Hepatocyte (in vitro differentiated cells): Measurements from ENCODE around the gene LRRC8A. TPM values are rescaled to one million over a fixed set of nuclear protein-coding genes. Genes with fewer than 3 reads are reported as not detected.

Source experiments
- DNase-seq: peaks from one replicate; pipeline ENCODE4 v3.0.0-alpha.2; 2016; ENCODE audit warnings: low spot score
- H2AFZ ChIP-seq: fragments of 200-600 bp; sonication (generic); 2 replicates; pipeline ENCODE4 v1.6.0; 2016; ENCODE audit warnings: antibody characterized with exemption, mild to moderate bottlenecking
- H3K27ac ChIP-seq: fragments of 200-600 bp; sonication (generic); 2 replicates; pipeline ENCODE4 v1.5.1; 2016; ENCODE audit warnings: mild to moderate bottlenecking
- H3K27me3 ChIP-seq: fragments of 200-600 bp; sonication (generic); 2 replicates; pipeline ENCODE4 v1.6.1; 2016
- H3K36me3 ChIP-seq: fragments of 200-600 bp; sonication (generic); replicated peaks from 2 replicates; pipeline ENCODE4 v1.5.1; 2016; ENCODE audit warnings: low read depth; ENCODE audit not compliant: insufficient read depth
- H3K4me1 ChIP-seq: fragments of 200-600 bp; sonication (generic); 2 replicates; pipeline ENCODE4 v1.5.1; 2016; ENCODE audit warnings: mild to moderate bottlenecking, moderate library complexity; ENCODE audit not compliant: insufficient read depth
- H3K4me2 ChIP-seq: fragments of 200-600 bp; sonication (generic); 2 replicates; pipeline ENCODE4 v1.6.0; 2016
- H3K4me3 ChIP-seq: fragments of 200-600 bp; sonication (generic); 2 replicates; pipeline ENCODE4 v1.5.1; 2016; ENCODE audit warnings: mild to moderate bottlenecking
- H3K79me2 ChIP-seq: fragments of 200-600 bp; sonication (generic); 2 replicates; pipeline ENCODE4 v1.6.0; 2017; ENCODE audit warnings: mild to moderate bottlenecking
- H3K9me2 ChIP-seq: fragments of 200-600 bp; sonication (generic); replicated peaks from 2 replicates; pipeline ENCODE4 v1.6.0; 2017; ENCODE audit warnings: mild to moderate bottlenecking; ENCODE audit not compliant: insufficient read depth
- H3K9me3 ChIP-seq: fragments of 200-600 bp; sonication (generic); 2 replicates; pipeline ENCODE4 v1.5.1; 2016; ENCODE audit warnings: low read depth, mild to moderate bottlenecking
- H4K20me1 ChIP-seq: fragments of 200-600 bp; sonication (generic); 2 replicates; pipeline ENCODE4 v1.6.0; 2016; ENCODE audit warnings: mild to moderate bottlenecking; ENCODE audit not compliant: insufficient read depth, poor library complexity, severe bottlenecking
- CTCF ChIP-seq: fragments of 200-600 bp; sonication (generic); IDR thresholded peaks from 2 replicates; pipeline ENCODE4 v1.5.1; 2016; ENCODE audit warnings: antibody characterized with exemption, mild to moderate bottlenecking; ENCODE audit not compliant: poor library complexity
- EZH2 ChIP-seq: fragments of 200-600 bp; sonication (generic); IDR thresholded peaks from 2 replicates; pipeline ENCODE4 v1.6.1; 2016; ENCODE audit warnings: antibody characterized with exemption, mild to moderate bottlenecking, borderline replicate concordance
- EZH2phosphoT487 ChIP-seq: fragments of 200-600 bp; sonication (generic); IDR thresholded peaks from one replicate; pipeline ENCODE4 v1.6.1; 2018; ENCODE audit warnings: antibody characterized with exemption, mild to moderate bottlenecking, low read depth, moderate library complexity; ENCODE audit not compliant: unreplicated experiment, severe bottlenecking
- WGBS: methylation state at CpG from one replicate; pipeline ENCODE4 v1.1.6; 2016; ENCODE audit warnings: low lambda C conversion rate; ENCODE audit errors: missing lambda C conversion rate; 5-methylcytosine and 5-hydroxymethylcytosine counted together
- polyA plus RNA-seq: library from polyadenylated mRNA; unstranded; fragments of >200 nt; fragmentation: Nextera tagmentation; extraction: Ambion mirVana; gene quantifications from 2 replicates; pipeline ENCODE4 v1.2.1, GENCODE V29; 2016
- total RNA-seq: library from RNA; depleted of rRNA; stranded (reverse); fragments of >200 nt; gene quantifications from 2 replicates; pipeline ENCODE4 v1.2.3, GENCODE V29; 2014

LRRC8A gene
- total and polyA plus RNA-seq, 2 experiments from 2014 or later = 30.7 to 55.6 TPM

GRCh38 chr9:128908372-128908771, 26.4 kb downstream of the LRRC8A start:
- H3K4me1 ChIP-seq = peaks cover 23% of the 10 kb centered on the region
- no peak for DNase-seq
- H3K9me2 ChIP-seq = no peaks in the 10 kb centered on the region
- no peaks in the 10 kb centered on the region for H3K36me3 ChIP-seq
- no peaks in the 10 kb centered on the region for H4K20me1 ChIP-seq
- no peak overlapping the region for H3K27ac ChIP-seq
- H3K4me2 ChIP-seq = no peak overlapping the region
- no peaks in the 10 kb centered on the region for H3K9me3 ChIP-seq
- no peak overlapping the region for H2AFZ ChIP-seq
- over 99% methylated on average over 18 of the region's 24 CpGs for WGBS
- H3K27me3 ChIP-seq = no peaks in the 10 kb centered on the region
- no peak for TF ChIP-seq EZH2
- no peak for TF ChIP-seq CTCF
- no peak for TF ChIP-seq EZH2phosphoT487
- no peak overlapping the region for H3K4me3 ChIP-seq
- H3K79me2 ChIP-seq = peaks cover 39% of the 10 kb centered on the region

- no peaks in the 10 kb centered on the region for H3K27me3 ChIP-seq
- no peak overlapping the region for H3K4me3 ChIP-seq
- H3K36me3 ChIP-seq = no peaks in the 10 kb centered on the region
- H3K27ac ChIP-seq = no peak overlapping the region
- H3K9me3 ChIP-seq = no peaks in the 10 kb centered on the region
- no peak overlapping the region for H2AFZ ChIP-seq
- TF ChIP-seq EZH2 (no peak), EZH2phosphoT487 (no peak), CTCF (no peak)
- H3K4me2 ChIP-seq = no peak overlapping the region
- H4K20me1 ChIP-seq = no peaks in the 10 kb centered on the region
- H3K4me1 ChIP-seq = peaks cover 25% of the 10 kb centered on the region
- H3K79me2 ChIP-seq = peaks cover 45% of the 10 kb centered on the region
- WGBS = 91% methylated on average over 4 of the region's 4 CpGs
- DNase-seq = no peak
- no peaks in the 10 kb centered on the region for H3K9me2 ChIP-seq
Measured at GRCh38 chr9:128909859-128910258, 27.9 kb downstream of the LRRC8A start.

GRCh38 chr9:128910906-128911305, 29.0 kb downstream of the LRRC8A start:
- Histone ChIP-seq H3K4me3 (no peak overlapping the region), H3K4me2 (peak overlapping the region; percentile 33), H4K20me1 (no peaks in the 10 kb centered on the region), H3K27me3 (no peaks in the 10 kb centered on the region), H3K9me2 (no peaks in the 10 kb centered on the region), H3K4me1 (peaks cover 25% of the 10 kb centered on the region), H3K27ac (peak overlapping the region; percentile 86), H3K9me3 (no peaks in the 10 kb centered on the region), H2AFZ (no peak overlapping the region), H3K36me3 (no peaks in the 10 kb centered on the region), H3K79me2 (peaks cover 48% of the 10 kb centered on the region)
- TF ChIP-seq EZH2phosphoT487 (no peak), CTCF (no peak), EZH2 (no peak)
- DNase-seq = no peak
- WGBS = 92% methylated on average over 6 of the region's 6 CpGs

GRCh38 chr9:128911529-128912035, 29.6 kb downstream of the LRRC8A start:
- no peaks in the 10 kb centered on the region for H3K36me3 ChIP-seq
- H3K79me2 ChIP-seq = peaks cover 48% of the 10 kb centered on the region
- DNase-seq = no peak
- H3K4me3 ChIP-seq = no peak overlapping the region
- H3K9me2 ChIP-seq = no peaks in the 10 kb centered on the region
- no peak overlapping the region for H2AFZ ChIP-seq
- H3K27ac ChIP-seq = peak overlapping the region; percentile 86
- H3K4me1 ChIP-seq = peaks cover 25% of the 10 kb centered on the region
- peak overlapping the region; percentile 33 for H3K4me2 ChIP-seq
- WGBS = 47% methylated on average over 7 of the region's 8 CpGs
- H4K20me1 ChIP-seq = no peaks in the 10 kb centered on the region
- TF ChIP-seq CTCF (no peak), EZH2phosphoT487 (no peak), EZH2 (no peak)
- no peaks in the 10 kb centered on the region for H3K27me3 ChIP-seq
- H3K9me3 ChIP-seq = no peaks in the 10 kb centered on the region
